GM19467 (cell line): ENCODE measurements around the gene UROC1.
"Not testable (repeated sequence)": the region's sequence is repeated elsewhere in the genome, so short reads cannot be mapped to it uniquely, and the experiment has no call there.

Source experiments
- ATAC-seq: cut with Tn5 transposase; IDR thresholded peaks from one replicate; pipeline ENCODE4 v1.9.1; 2021; ENCODE audit warnings: mild to moderate bottlenecking, moderate library complexity; ENCODE audit not compliant: unreplicated experiment

The UROC1 gene

DNA sequence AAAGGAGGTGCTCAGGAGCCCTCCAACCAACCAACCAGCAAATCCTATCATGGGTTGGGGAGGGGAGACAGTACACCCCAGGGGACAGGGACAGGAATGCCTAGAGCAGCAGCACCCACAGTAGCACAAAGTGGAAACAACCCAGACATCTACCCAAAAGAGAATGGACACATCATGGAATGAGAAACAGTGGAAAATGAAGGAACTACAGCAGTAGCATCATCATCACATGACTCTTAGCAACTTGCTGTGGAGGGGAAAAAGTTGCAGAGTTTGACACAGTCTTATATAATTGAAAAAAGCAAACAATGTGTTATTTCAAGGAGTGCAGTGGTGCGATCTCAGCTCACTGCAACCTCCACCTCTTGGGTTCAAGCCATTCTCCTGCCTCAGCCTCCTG lies 30.1 kb upstream of the UROC1 start:
- no peak for ATAC-seq

DNA sequence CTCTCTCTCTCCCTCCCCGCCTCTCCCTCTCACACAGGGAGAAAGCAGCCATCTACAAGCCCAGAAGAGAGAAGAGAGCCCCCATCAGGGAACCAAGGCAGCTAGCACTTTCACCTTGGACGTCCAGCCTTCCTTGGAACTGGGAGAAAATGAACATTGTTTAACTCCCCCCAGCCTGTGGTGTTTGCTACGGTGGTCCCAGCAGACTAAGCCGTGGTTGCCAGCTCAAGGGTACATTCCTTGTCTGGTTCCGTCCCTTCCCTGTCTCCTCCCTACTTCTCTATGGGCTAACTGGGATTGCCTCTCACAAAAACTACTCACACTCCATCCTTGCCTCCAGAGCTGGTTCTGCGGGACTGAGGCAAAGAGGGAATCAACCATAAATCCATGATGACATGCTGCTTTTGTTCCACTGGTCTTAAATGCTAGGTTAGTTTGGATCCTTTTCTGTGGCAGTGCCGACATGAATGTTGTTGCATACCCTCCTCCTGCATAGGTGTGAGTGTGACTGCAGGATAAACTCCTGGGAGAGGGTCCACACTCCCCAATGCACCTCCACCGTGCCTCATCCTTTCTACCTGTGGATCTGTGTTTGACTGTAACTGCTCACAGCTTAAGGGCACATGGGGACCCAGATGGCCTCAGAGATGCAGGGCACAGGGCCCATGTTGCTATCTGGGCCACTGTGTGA lies 29.1 kb upstream of the UROC1 start:
- ATAC-seq = no peak

DNA sequence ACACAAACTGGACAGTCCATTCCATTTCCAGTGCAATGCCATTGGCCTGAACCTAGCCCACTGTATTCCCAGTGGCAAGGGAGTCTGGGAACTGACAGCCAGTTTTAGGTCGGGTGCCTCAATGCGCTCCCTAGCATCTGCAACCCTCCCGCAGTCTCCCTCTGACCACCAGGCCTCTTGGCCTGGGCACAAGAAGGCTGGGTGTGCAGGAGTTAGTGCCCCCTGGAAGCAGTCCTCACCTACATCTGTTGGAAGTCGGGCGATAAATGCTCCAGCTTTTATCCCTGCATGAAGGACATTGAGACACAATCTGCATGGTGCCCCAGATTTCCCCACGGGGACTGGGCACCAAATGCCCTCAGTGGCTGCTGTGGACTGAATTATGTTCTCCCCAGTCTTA lies 28.4 kb upstream of the UROC1 start:
- ATAC-seq = no peak

DNA sequence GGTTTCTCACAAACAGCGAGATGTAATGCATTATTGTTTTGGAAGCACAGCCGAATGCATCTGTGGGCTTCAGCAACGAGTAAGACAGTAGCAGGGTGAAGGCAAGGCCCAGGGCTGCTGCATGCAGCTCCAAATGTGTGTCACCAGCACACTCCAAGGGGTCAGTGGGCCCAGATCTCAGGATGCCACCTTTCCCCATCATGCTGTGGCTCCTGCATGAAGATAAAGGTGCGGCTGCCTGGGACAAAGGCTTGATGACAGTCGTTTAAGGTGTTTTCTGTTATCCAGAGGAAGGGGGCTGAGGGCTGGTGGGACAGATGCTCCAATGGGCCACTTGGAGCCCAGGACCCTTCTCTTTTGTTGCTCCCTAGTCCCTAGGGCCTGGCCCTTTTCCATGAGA lies 28.0 kb upstream of the UROC1 start:
- ATAC-seq = no peak

DNA sequence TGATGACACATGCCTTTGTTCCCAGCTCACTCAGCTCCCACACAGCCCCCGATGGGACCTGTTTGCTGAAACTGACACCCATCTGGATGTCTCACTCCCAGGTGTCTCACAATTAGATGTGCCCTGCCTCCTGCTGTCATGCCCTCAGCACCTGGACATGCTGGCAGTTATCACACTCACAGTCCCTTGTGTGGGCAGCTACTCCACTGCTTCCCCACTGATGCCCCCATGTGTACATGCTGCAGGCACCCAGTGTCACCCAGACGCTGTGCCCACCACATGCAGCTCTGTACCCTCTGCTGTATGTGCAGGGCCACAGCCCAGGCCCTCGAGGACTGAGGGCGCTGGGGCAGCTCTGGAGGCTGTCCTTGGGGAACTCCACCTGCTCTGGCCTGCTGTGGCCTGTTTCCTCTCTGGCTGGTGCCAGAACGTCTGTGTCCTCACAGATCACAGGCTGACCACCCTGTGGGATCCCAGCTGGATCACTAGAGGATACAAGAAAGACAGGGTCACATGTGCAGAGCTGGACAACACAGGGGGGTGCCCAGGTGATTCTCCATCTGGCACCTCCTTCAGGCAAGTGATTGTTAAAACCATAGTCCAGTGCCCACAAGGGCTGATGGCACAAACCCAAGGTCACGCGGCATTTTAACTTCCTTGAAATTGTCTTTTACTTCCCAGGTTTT lies 27.2 kb upstream of the UROC1 start:
- no peak for ATAC-seq

DNA sequence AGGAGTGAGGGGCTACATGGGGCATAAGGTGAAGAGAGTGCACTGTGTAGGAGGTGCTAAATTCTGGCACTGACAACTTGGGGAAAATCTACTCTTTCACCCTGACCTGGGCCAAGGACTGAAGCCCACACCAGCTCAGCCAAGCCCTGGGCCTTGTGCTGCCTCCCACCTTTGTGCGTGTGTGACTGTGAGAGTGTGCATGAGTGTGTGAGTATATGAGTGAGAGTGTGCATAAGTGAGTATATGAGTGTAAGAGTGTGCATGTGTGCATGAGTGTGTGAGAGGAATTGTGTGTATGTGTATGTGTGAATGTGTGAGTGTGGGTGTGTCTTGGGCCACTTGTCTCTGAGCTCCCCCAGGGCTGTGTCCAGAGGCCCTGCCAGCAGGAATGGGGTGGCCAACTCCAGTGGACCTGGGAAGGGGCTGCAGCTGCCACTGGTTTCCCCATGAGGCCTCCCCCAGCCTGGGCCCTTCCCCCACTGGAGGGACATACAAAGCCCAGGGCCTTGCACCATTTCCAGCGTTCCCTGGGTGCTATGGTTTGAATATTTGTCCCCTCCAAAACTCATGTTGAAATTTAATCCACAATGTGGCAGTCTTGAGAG lies 26.0 kb upstream of the UROC1 start:
- ATAC-seq = no peak

DNA sequence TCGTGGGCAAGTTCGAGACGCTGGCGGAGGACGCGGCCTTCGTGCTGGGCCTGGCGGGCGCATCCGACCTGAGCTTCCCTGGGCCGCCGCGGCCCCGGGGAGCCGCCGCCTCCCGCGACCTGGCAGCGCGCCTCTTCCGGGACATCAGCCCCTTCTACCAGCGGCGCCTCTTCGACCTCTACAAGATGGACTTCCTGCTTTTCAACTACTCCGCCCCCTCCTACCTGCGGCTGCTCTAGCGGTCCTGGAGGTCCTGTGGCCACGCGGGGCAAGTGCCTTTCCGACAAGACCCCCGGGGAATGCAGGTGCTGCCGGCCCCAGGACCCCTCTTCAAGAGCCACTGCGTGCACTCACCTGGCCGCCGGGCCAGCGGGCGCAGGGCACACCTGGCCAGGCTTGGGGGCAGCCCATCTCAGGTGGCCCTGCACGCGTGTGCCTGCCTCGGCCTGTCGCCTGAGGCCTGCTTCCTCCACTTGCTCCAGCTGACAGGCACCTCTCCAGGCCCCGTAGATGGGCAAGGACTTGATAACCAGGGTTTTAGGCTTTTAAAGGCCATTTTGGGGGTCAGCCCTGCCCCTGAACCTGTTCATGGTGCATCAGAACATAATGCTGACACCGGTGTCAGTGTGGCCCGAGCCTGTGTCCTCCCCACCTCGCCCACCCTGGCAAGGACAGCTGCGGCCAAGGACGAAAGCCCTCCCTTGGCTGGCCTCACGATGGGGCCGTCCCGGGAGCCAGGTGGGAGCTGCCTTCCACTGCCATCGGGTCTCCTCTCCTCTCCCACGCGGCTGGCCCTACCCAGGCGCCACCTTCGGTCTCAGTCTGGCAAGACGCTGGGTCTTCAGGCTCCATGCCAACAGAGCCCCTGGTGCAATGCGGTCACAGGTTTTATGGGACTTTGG lies 25.0 kb upstream of the UROC1 start:
- no peak for ATAC-seq

DNA sequence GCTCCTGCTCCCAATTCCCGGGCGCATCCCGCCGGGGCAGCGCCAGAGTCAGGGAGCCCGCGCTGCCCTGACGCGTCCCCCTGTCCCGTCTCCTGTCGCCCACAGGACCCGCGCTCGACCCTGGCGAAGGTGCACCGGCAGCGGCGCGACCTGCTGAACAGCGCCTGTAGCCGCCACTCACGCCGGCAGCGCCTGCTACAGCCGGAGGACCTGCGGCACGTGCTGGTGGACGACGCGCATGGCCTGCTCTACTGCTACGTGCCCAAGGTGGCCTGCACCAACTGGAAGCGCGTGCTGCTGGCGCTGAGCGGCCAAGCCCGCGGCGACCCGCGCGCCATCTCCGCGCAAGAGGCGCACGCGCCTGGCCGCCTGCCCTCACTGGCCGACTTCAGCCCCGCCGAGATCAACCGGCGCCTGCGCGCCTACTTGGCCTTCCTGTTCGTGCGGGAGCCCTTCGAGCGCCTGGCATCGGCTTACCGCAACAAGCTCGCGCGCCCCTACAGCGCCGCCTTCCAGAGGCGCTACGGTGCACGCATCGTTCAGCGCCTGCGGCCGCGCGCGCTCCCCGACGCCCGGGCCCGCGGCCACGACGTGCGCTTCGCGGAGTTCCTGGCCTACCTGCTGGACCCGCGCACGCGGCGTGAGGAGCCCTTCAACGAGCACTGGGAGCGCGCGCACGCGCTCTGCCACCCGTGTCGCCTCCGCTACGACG lies 24.2 kb upstream of the UROC1 start:
- ATAC-seq = no peak

DNA sequence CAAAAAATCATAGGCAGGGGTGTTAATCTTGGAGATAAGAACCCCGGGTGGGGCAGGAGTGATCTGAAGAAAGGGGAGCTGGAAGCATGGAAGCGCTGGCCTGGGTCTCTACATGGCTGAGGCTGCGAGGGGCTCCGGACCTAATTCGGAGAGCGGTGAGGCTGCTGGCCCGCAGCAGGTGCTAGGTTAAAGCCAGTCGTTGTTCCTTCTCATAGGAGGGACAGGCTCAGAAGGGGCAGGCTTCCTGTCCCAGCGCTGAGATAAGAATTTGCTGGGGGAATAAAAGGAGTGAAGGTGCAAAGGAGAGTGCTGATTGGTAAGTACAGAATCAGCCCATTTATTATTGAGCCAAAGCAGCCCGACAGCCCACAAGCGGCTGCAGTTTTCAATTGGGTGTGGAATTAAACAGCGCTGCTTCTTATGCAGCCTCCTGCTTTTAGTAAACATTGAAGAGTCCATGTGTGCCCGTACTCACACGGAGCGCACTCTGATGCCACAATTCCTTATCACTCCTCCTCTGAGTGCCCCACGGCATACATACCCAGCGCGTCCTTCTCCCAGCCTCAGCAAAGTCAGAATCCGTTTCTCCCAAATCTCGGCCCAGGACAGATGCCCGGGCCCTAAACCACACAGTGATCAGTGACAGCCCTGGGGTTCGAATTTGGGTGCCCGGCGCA lies 23.5 kb upstream of the UROC1 start:
- ATAC-seq = no peak

DNA sequence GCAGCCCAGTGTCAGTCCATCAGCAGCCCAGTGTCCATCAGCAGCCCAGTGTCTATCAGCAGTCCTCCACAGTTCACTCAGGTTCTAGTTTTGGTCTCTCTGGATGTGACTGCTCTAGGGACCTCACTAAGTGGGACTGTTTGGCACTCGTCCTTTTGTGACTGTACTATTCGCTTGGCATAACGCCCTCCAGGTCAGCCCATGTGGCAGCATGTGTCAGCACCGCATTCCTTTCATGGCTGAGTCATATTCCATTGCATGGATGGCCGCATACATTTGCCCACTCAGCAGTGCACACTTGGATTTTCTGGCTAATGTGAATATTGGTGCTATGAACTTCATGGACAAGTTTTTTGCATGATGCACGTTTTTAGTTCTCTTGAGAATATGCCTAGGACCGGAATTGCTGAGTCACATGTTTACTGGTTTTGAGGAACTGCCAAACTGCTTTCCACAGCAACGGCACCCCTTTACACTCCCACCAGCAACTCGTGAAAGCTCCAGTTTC lies 22.8 kb upstream of the UROC1 start:
- no peak for ATAC-seq

DNA sequence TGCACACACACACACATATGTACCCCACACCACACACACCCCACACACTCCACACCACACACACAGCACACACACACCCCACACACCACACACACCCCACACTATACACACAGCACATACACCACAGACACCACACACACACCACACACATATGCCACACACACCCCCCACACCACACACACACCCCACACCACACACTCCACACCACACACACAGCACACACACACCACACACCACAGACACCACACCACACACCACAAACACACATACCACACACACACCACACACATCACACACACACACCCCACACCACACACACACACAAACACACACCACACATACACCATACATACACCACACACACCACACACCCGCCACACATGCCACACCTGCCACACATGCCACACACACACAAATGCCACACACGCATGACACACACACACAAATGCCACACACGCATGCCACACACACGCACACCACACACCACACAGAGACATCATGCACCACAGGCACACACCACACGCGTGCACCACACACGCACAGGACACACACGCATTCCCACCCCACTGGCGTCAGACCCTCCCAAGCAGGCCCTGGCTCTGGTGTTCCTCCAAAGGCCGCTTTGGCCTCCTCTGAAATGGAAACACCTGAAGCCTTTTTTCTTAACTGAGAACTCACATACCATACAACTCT lies 22.1 kb upstream of the UROC1 start:
- no peak for ATAC-seq

DNA sequence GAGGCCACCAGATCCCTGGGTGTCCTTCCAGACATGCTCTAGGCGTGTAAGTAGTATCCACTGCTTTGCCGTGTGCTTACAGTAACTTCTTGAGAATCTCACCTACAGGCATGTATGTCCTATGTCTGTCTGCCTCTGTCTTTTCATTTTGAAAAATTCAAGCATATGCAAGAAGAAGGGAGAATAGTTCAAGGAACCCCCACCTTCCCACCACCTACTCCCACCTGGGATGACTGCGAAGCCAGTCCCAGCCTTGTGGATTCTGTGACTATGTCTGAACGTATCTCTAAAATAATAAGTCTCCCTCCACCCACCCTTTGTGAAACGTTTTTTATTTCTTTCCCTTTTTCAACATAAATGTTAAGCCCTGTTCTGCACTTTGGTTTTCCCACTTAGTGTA lies 21.4 kb upstream of the UROC1 start:
- ATAC-seq = no peak

DNA sequence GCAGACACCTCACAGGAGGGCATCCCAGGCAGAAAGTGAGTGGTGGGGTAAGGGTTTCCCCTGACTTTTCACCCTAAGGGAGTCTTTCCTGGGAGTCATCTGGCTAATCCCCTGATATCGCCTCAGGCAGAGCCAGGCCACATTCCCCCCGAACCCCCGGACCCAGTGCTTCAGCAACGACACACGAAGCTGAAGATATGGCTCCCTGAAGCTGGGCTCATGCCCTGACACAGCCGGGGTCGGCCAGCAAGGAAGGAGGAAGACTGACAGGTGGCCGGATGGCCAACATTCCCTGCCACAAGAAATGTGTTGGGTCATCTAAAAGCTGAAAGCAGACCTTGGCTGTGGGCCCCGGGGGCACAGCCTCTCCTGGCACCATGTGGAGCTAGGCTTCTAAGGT lies 20.7 kb upstream of the UROC1 start:
- no peak for ATAC-seq

DNA sequence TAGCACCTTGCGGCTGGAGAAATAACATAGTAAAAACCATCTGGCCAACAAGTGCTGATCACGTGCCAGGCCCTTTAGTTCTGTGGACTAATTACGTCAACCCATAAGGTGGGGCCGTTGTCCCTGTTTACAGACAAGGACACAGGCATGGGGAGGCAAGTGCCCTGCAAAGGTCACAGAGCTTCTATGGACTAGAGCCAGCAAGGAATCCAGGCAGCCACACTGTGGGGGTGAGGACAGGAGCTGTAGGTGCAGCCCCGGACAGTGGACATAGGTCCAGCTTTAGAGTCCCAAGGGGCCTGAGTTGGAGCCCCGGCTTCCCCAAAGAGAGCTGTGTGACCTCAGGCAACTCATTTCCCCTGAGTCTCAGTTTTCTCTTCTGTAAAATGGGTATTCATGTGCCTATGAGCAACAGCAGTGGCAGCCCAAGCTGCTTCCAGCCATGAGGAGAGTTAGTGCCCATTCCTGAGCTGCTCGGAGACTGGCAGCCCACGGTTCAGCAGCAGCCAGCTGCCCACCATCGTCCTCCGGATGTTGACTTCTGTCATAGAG lies 20.2 kb upstream of the UROC1 start:
- ATAC-seq = no peak

DNA sequence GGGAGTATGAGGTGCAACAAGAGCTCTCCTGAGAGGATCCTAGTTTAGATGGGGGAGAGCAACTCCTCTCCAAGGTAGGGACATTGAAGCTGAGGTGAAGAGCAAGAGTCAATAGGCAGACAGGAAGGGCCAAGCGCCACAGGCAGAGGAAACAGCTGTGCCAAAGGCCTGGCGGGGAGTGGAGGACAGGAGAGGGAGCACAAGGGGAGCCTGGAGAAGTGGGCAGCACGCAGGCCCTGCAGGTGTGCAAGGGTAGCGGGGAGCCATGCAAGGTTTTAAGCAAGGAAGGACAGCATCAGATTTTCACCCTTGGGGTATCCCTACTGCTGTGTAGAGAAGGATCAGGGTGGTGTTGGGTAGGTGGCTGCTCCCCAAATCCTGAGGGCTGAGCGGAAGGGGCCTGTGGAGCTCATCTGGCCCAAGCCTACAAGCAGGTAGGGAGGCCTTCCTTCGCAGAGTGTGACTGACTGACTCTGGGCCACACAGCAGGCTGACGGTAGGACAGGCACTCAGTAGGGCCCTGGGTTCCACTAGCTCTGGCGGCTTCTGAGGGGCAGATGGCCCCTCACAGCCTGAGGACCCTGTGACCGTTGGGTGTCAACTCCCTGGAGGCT lies 19.6 kb upstream of the UROC1 start:
- no peak for ATAC-seq

DNA sequence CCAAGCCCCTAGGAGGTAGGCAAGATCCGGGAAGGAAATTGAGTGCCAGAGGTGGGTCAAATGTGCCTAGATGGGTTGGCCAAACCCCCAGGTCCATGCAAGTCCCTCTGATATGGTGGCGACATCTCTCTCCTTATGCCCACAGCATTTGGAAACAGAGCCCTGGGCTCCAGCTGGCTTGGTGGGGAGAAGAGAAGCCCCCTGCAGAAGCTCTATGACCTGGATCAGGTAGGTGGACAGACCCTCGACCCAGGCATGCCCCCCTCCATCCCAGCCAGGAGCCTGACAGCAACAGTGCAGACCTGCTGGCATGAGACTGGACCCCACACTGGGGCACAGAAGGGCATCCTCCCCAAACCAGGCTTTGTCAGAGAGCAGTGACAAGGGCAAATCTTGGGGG lies 18.6 kb upstream of the UROC1 start:
- no peak for ATAC-seq

DNA sequence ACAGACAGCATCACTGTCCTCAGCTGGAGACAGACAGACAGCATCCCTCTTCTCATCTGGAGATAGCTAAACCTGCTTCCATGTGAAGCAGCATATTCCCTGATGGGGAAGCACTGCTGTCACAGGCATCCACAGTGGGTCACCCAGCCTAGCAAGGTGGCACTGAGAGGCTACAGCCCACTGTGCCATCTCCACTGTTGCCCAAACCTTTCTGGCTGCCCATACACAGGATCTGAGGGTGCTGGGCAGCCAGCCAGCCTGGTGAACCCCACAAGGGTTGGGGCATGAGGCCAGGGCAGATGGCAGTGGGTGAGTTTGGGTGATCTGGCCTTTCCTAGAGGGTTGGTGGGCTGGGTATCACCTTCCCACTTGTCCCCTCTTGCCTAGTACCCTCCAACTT lies 18.1 kb upstream of the UROC1 start:
- ATAC-seq = no peak

DNA sequence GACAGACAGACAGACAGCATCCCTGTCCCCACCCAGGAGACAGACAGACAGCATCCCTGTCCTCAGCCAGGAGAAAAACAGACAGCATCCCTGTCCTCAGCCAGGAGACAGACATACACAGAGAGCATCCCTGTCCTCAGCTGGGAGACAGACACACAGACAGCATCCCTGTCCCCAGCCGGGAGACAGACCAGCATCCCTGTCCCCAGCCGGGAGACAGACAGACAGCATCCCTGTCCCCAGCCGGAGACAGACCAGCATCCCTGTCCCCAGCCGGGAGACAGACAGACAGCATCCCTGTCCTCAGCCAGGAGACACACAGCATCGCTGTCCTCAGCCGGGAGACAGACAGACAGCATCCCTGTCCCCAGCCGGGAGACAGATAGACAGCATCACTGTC lies 17.1 kb upstream of the UROC1 start:
- not testable (repeated sequence) for ATAC-seq

DNA sequence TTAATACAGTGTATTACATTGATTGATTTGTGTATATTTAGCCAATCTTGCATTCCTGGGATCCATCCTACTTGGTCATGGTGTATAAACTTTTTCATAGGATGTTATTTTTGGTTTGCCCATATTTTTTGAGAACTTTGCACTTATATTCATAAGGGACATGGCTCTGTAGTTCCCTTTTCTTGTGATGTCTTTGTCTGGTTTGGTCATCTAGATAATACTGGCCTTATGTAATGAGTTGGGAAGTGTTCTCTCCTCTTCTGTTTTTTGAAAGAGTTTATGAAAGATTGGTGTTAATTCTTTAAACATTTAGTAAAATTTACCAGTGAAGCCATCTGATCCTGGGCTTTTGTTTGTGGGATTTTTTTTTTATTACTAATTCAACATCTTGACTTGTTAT lies 15.9 kb upstream of the UROC1 start:
- ATAC-seq = no peak
